ENCODE data around the gene TFF1.

DNA sequence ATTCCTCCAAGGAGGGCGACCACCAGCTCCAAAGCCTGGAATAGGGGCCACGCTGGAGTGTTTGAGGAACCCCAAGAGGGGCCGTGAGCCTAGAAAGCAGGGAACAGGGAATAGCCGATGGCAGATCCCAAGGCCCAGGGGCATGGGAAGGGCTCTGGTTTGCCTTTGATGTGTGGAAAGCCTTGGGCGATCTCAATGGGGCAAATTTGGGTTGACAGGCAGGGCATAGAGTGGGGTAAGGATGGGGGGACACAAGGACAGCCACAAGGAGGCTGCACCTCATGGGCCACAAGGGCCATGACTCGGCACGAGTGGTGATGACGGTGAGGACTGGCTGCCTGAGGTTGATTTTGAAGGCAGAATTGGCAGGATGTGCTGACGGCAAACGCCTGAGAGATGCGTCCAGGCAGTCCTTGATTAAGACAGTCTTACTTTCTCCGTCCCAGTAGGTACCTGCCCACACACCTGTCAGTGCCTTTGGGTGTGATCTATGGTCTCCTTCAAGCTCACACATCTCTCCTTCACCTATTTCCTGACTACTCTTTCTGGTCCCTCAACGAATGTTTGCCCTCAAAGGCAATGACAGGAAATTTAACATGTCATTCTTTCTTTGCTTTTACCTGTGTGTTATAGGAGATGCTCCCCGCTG lies 31.5 kb upstream of the TFF1 start:
- TF ChIP-seq, protein P1, sequence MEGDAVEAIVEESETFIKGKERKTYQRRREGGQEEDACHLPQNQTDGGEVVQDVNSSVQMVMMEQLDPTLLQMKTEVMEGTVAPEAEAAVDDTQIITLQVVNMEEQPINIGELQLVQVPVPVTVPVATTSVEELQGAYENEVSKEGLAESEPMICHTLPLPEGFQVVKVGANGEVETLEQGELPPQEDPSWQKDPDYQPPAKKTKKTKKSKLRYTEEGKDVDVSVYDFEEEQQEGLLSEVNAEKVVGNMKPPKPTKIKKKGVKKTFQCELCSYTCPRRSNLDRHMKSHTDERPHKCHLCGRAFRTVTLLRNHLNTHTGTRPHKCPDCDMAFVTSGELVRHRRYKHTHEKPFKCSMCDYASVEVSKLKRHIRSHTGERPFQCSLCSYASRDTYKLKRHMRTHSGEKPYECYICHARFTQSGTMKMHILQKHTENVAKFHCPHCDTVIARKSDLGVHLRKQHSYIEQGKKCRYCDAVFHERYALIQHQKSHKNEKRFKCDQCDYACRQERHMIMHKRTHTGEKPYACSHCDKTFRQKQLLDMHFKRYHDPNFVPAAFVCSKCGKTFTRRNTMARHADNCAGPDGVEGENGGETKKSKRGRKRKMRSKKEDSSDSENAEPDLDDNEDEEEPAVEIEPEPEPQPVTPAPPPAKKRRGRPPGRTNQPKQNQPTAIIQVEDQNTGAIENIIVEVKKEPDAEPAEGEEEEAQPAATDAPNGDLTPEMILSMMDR (IDR thresholded peaks at IDR 0.05; ENCODE audit: low read length): no peak
- TF ChIP-seq EZH2 (IDR thresholded peaks at IDR 0.05; ENCODE audit: borderline replicate concordance, low read length): no peak

Measured in OCI-LY1 (cell line).